Measurements from ENCODE around the gene SCIN.

DNA sequence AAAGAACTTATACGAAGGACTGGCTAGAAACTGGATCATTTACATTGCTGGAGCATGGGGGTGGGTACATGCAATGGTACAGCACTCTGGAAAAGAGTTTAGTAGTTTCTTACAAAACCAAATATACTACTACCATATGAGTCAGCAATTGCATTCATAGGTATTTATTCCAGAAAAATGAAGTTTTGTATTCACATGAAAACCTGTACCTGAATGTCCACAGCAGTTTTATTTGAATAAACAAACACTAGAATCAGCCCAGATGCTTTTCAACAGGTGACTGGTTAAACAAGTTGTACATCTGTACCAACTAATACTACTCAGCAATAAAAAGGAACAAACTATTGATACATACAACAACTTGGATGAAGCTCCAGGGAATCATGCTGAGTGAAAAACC, 3.4 kb downstream of the SCIN start:
- TF ChIP-seq POLR2AphosphoS5 (IDR thresholded peaks at IDR 0.05; ENCODE audit: low read depth, low read length) = no peak
- no peak for TF ChIP-seq POLR2A (IDR thresholded peaks at IDR 0.05; ENCODE audit: low read depth, low read length)
- no peak for TF ChIP-seq TAF1 (IDR thresholded peaks at IDR 0.05; ENCODE audit: low read depth, low read length)

Measured in GM12891 (cell line).